Measurements from ENCODE around the gene ENOX1.

ENOX1 gene

GRCh38 chr13:43744261-43745031 lies 42.3 kb downstream of the ENOX1 start:
- Histone ChIP-seq H3K9me3 (ENCODE audit: control insufficient read depth in 1 of 2, low read length in 2 of 2) (no peaks in the 10 kb centered on the region), H3K4me1 (ENCODE audit: control insufficient read depth in 1 of 2, insufficient read depth in 2 of 2, low read length in 2 of 2) (peaks cover 0 to 9% of the 10 kb centered on the region in 2 donors), H3K4me3 (ENCODE audit: low read depth in 1 of 2, low read length in 2 of 2) (no peak overlapping the region), H3K27me3 (ENCODE audit: low read depth, low read length) (no peaks in the 10 kb centered on the region), H3K36me3 (ENCODE audit: control insufficient read depth in 1 of 2, insufficient read depth in 2 of 2, low read length in 2 of 2) (no peaks in the 10 kb centered on the region), H3K27ac (ENCODE audit: low read length) (no peak overlapping the region)

GRCh38 chr13:43742911-43743310 lies 43.9 kb downstream of the ENOX1 start:
- Histone ChIP-seq H3K4me3 (ENCODE audit: low read depth in 1 of 2, low read length in 2 of 2) (no peak overlapping the region), H3K27me3 (ENCODE audit: low read depth, low read length) (no peaks in the 10 kb centered on the region), H3K9me3 (ENCODE audit: control insufficient read depth in 1 of 2, low read length in 2 of 2) (no peaks in the 10 kb centered on the region), H3K4me1 (ENCODE audit: control insufficient read depth in 1 of 2, insufficient read depth in 2 of 2, low read length in 2 of 2) (peaks cover 0 to 9% of the 10 kb centered on the region in 2 donors), H3K27ac (ENCODE audit: low read length) (no peak overlapping the region), H3K36me3 (ENCODE audit: control insufficient read depth in 1 of 2, insufficient read depth in 2 of 2, low read length in 2 of 2) (no peaks in the 10 kb centered on the region)

GRCh38 chr13:43737392-43737923 lies 49.3 kb downstream of the ENOX1 start:
- Histone ChIP-seq H3K27ac (ENCODE audit: low read length) (no peak overlapping the region), H3K4me3 (ENCODE audit: low read depth in 1 of 2, low read length in 2 of 2) (no peak overlapping the region), H3K36me3 (ENCODE audit: control insufficient read depth in 1 of 2, insufficient read depth in 2 of 2, low read length in 2 of 2) (no peaks in the 10 kb centered on the region), H3K4me1 (ENCODE audit: control insufficient read depth in 1 of 2, insufficient read depth in 2 of 2, low read length in 2 of 2) (no peaks in the 10 kb centered on the region), H3K27me3 (ENCODE audit: low read depth, low read length) (no peaks in the 10 kb centered on the region), H3K9me3 (ENCODE audit: control insufficient read depth in 1 of 2, low read length in 2 of 2) (no peaks in the 10 kb centered on the region)

- peaks cover 0 to 10% of the 10 kb centered on the region in 2 donors for H3K4me1 ChIP-seq (ENCODE audit: control insufficient read depth in 1 of 2, insufficient read depth in 2 of 2, low read length in 2 of 2)
- H3K27ac ChIP-seq (ENCODE audit: low read length), result no peak overlapping the region
- no peaks in the 10 kb centered on the region for H3K36me3 ChIP-seq (ENCODE audit: control insufficient read depth in 1 of 2, insufficient read depth in 2 of 2, low read length in 2 of 2)
- no peaks in the 10 kb centered on the region for H3K9me3 ChIP-seq (ENCODE audit: control insufficient read depth in 1 of 2, low read length in 2 of 2)
- H3K27me3 ChIP-seq (ENCODE audit: low read depth, low read length), result no peaks in the 10 kb centered on the region
- no peak overlapping the region for H3K4me3 ChIP-seq (ENCODE audit: low read depth in 1 of 2, low read length in 2 of 2)
Observed at GRCh38 chr13:43732726-43733125, 54.0 kb downstream of the ENOX1 start.

GRCh38 chr13:43731296-43731695 lies 55.5 kb downstream of the ENOX1 start:
- Histone ChIP-seq H3K27ac (ENCODE audit: low read length) (no peak overlapping the region), H3K27me3 (ENCODE audit: low read depth, low read length) (no peaks in the 10 kb centered on the region), H3K4me1 (ENCODE audit: control insufficient read depth in 1 of 2, insufficient read depth in 2 of 2, low read length in 2 of 2) (peaks cover 0 to 10% of the 10 kb centered on the region in 2 donors), H3K9me3 (ENCODE audit: control insufficient read depth in 1 of 2, low read length in 2 of 2) (no peaks in the 10 kb centered on the region), H3K36me3 (ENCODE audit: control insufficient read depth in 1 of 2, insufficient read depth in 2 of 2, low read length in 2 of 2) (no peaks in the 10 kb centered on the region), H3K4me3 (ENCODE audit: low read depth in 1 of 2, low read length in 2 of 2) (no peak overlapping the region)

- H3K4me1 ChIP-seq (ENCODE audit: control insufficient read depth in 1 of 2, insufficient read depth in 2 of 2, low read length in 2 of 2), result peaks cover 0 to 10% of the 10 kb centered on the region in 2 donors
- no peaks in the 10 kb centered on the region for H3K9me3 ChIP-seq (ENCODE audit: control insufficient read depth in 1 of 2, low read length in 2 of 2)
- no peaks in the 10 kb centered on the region for H3K27me3 ChIP-seq (ENCODE audit: low read depth, low read length)
- H3K36me3 ChIP-seq (ENCODE audit: control insufficient read depth in 1 of 2, insufficient read depth in 2 of 2, low read length in 2 of 2), result no peaks in the 10 kb centered on the region
- H3K4me3 ChIP-seq (ENCODE audit: low read depth in 1 of 2, low read length in 2 of 2), result no peak overlapping the region
- no peak overlapping the region for H3K27ac ChIP-seq (ENCODE audit: low read length)
Observed at GRCh38 chr13:43730642-43731041, 56.1 kb downstream of the ENOX1 start.

- Histone ChIP-seq H3K27me3 (ENCODE audit: low read depth, low read length) (no peaks in the 10 kb centered on the region), H3K4me3 (ENCODE audit: low read depth in 1 of 2, low read length in 2 of 2) (no peak overlapping the region), H3K9me3 (ENCODE audit: control insufficient read depth in 1 of 2, low read length in 2 of 2) (no peaks in the 10 kb centered on the region), H3K27ac (ENCODE audit: low read length) (no peak overlapping the region), H3K4me1 (ENCODE audit: control insufficient read depth in 1 of 2, insufficient read depth in 2 of 2, low read length in 2 of 2) (peaks cover 0 to 10% of the 10 kb centered on the region in 2 donors), H3K36me3 (ENCODE audit: control insufficient read depth in 1 of 2, insufficient read depth in 2 of 2, low read length in 2 of 2) (no peaks in the 10 kb centered on the region)
Observed at GRCh38 chr13:43728421-43728820, 58.4 kb downstream of the ENOX1 start.

- Histone ChIP-seq H3K27ac (ENCODE audit: low read length) (no peak overlapping the region), H3K4me3 (ENCODE audit: low read depth in 1 of 2, low read length in 2 of 2) (no peak overlapping the region), H3K9me3 (ENCODE audit: control insufficient read depth in 1 of 2, low read length in 2 of 2) (no peaks in the 10 kb centered on the region), H3K27me3 (ENCODE audit: low read depth, low read length) (no peaks in the 10 kb centered on the region), H3K4me1 (ENCODE audit: control insufficient read depth in 1 of 2, insufficient read depth in 2 of 2, low read length in 2 of 2) (peaks cover 0 to 10% of the 10 kb centered on the region in 2 donors), H3K36me3 (ENCODE audit: control insufficient read depth in 1 of 2, insufficient read depth in 2 of 2, low read length in 2 of 2) (no peaks in the 10 kb centered on the region)
Observed at GRCh38 chr13:43727856-43728255, 58.9 kb downstream of the ENOX1 start.

GRCh38 chr13:43725460-43725859 lies 61.3 kb downstream of the ENOX1 start:
- Histone ChIP-seq H3K9me3 (ENCODE audit: control insufficient read depth in 1 of 2, low read length in 2 of 2) (no peaks in the 10 kb centered on the region), H3K36me3 (ENCODE audit: control insufficient read depth in 1 of 2, insufficient read depth in 2 of 2, low read length in 2 of 2) (no peaks in the 10 kb centered on the region), H3K27ac (ENCODE audit: low read length) (no peak overlapping the region), H3K27me3 (ENCODE audit: low read depth, low read length) (no peaks in the 10 kb centered on the region), H3K4me1 (ENCODE audit: control insufficient read depth in 1 of 2, insufficient read depth in 2 of 2, low read length in 2 of 2) (no peaks in the 10 kb centered on the region), H3K4me3 (ENCODE audit: low read depth in 1 of 2, low read length in 2 of 2) (no peak overlapping the region)

- no peaks in the 10 kb centered on the region for H3K4me1 ChIP-seq (ENCODE audit: control insufficient read depth in 1 of 2, insufficient read depth in 2 of 2, low read length in 2 of 2)
- no peaks in the 10 kb centered on the region for H3K27me3 ChIP-seq (ENCODE audit: low read depth, low read length)
- H3K36me3 ChIP-seq (ENCODE audit: control insufficient read depth in 1 of 2, insufficient read depth in 2 of 2, low read length in 2 of 2), result no peaks in the 10 kb centered on the region
- no peak overlapping the region for H3K27ac ChIP-seq (ENCODE audit: low read length)
- no peak overlapping the region for H3K4me3 ChIP-seq (ENCODE audit: low read depth in 1 of 2, low read length in 2 of 2)
- no peaks in the 10 kb centered on the region for H3K9me3 ChIP-seq (ENCODE audit: control insufficient read depth in 1 of 2, low read length in 2 of 2)
Observed at GRCh38 chr13:43720780-43721397, 65.9 kb downstream of the ENOX1 start.

- no peaks in the 10 kb centered on the region for H3K27me3 ChIP-seq (ENCODE audit: low read depth, low read length)
- no peak overlapping the region for H3K27ac ChIP-seq (ENCODE audit: low read length)
- H3K36me3 ChIP-seq (ENCODE audit: control insufficient read depth in 1 of 2, insufficient read depth in 2 of 2, low read length in 2 of 2), result no peaks in the 10 kb centered on the region
- no peak overlapping the region for H3K4me3 ChIP-seq (ENCODE audit: low read depth in 1 of 2, low read length in 2 of 2)
- H3K4me1 ChIP-seq (ENCODE audit: control insufficient read depth in 1 of 2, insufficient read depth in 2 of 2, low read length in 2 of 2), result peaks cover 0 to 10% of the 10 kb centered on the region in 2 donors
- H3K9me3 ChIP-seq (ENCODE audit: control insufficient read depth in 1 of 2, low read length in 2 of 2), result no peaks in the 10 kb centered on the region
Observed at GRCh38 chr13:43698758-43699157, 88.0 kb downstream of the ENOX1 start.

Measured in muscle layer of duodenum (tissue), 2 donors.